Inflammatory macrophage treated with lipopolysaccharide for 1 hour (primary cell): ENCODE results near the gene PREP.
"Not testable (repeated sequence)": the region's sequence is repeated elsewhere in the genome, so short reads cannot be mapped to it uniquely, and the experiment has no call there.

Source experiments
- DNase-seq, 2 donors: peaks; one replicate each; pipeline ENCODE4 v3.0.0-alpha.2; 2020 to 2022

Gene PREP

GRCh38 chr6:105338350-105338983 lies 64.4 kb downstream of the PREP start:
- DNase-seq: not testable (repeated sequence)

- DNase-seq: no peak
Observed at GRCh38 chr6:105336986-105337385, 65.9 kb downstream of the PREP start.

GRCh38 chr6:105332576-105332975 lies 70.3 kb downstream of the PREP start:
- DNase-seq: no peak

GRCh38 chr6:105331927-105332326 lies 71.0 kb downstream of the PREP start:
- no peak for DNase-seq

- DNase-seq: no peak
Observed at GRCh38 chr6:105330913-105331312, 72.0 kb downstream of the PREP start.

- no peak for DNase-seq
Observed at GRCh38 chr6:105330364-105330763, 72.5 kb downstream of the PREP start.

- DNase-seq: no peak
Observed at GRCh38 chr6:105326833-105327770, 75.8 kb downstream of the PREP start.

- DNase-seq: no peak
Observed at GRCh38 chr6:105326216-105326615, 76.7 kb downstream of the PREP start.

- DNase-seq: no peak
Observed at GRCh38 chr6:105324386-105324950, 78.4 kb downstream of the PREP start.

- no peak for DNase-seq
Observed at GRCh38 chr6:105322499-105323225, 80.2 kb downstream of the PREP start.

GRCh38 chr6:105321728-105322127 lies 81.2 kb downstream of the PREP start:
- no peak for DNase-seq

- no peak for DNase-seq
Observed at GRCh38 chr6:105321207-105321606, 81.7 kb downstream of the PREP start.

GRCh38 chr6:105320765-105321164 lies 82.1 kb downstream of the PREP start:
- no peak for DNase-seq

GRCh38 chr6:105320271-105320670 lies 82.6 kb downstream of the PREP start:
- DNase-seq: no peak

GRCh38 chr6:105319331-105319730 lies 83.6 kb downstream of the PREP start:
- DNase-seq: no peak

GRCh38 chr6:105318660-105319059 lies 84.2 kb downstream of the PREP start:
- no peak for DNase-seq

- no peak for DNase-seq
Observed at GRCh38 chr6:105317607-105318533, 85.0 kb downstream of the PREP start.

- no peak for DNase-seq
Observed at GRCh38 chr6:105313211-105313610, 89.7 kb downstream of the PREP start.

- no peak for DNase-seq
Observed at GRCh38 chr6:105310947-105311346, 91.9 kb downstream of the PREP start.

- no peak for DNase-seq
Observed at GRCh38 chr6:105310371-105310770, 92.5 kb downstream of the PREP start.

GRCh38 chr6:105308840-105309239 lies 94.0 kb downstream of the PREP start:
- no peak for DNase-seq

GRCh38 chr6:105305521-105305920 lies 97.4 kb downstream of the PREP start:
- no peak for DNase-seq
